ENCODE results near the gene SNAP23. TPM values are rescaled to one million over a fixed set of nuclear protein-coding genes. Genes with fewer than 3 reads are reported as not detected.

The SNAP23 gene
- total RNA-seq, 4 donors from 2014 or later = 54.0 to 77.9 (median 64.0) TPM

DNA sequence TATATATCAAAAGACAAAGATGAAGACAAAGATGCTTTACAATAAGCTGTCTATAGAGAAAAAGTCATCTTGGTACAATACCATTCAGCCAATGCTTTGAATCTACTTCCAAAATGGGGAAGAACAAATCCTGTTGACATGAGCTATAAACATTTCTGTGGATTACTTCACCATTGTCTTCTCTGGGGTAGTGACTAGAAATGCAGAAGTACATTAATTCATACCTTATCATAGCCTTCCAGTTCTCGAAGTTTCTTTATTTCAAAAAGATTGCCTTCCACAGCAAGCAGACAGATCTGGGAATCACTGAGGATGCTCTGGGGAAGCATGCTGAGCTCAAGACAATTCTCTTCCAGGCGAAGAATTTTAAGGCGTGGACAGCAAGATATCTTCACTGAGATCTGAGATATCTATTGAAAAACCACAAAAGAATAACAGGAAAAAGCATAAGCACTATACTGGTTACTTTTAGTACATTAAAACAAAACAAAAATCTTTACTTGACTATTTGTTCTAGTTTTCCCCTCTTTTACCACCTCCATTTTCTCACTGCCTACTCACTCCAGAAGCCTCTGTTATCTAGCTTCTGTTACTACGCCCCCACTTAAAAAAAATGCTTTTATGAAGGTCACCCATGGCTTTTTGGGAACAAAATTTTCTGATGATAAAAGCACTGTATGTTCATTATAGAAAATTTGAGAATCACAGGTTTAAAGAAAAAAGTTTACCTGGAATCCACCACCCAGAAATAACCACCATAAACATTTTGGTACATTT is 49.6 kb downstream of the SNAP23 start:
- WGBS, 2 donors = 80% methylated on average over 4 of the region's 4 CpGs
- TF ChIP-seq EP300 (IDR thresholded peaks at IDR 0.05) (peak in 1 of 2 donors; percentile 16), POLR2A (IDR thresholded peaks at IDR 0.05) (no peak)
- TF ChIP-seq, protein P1, sequence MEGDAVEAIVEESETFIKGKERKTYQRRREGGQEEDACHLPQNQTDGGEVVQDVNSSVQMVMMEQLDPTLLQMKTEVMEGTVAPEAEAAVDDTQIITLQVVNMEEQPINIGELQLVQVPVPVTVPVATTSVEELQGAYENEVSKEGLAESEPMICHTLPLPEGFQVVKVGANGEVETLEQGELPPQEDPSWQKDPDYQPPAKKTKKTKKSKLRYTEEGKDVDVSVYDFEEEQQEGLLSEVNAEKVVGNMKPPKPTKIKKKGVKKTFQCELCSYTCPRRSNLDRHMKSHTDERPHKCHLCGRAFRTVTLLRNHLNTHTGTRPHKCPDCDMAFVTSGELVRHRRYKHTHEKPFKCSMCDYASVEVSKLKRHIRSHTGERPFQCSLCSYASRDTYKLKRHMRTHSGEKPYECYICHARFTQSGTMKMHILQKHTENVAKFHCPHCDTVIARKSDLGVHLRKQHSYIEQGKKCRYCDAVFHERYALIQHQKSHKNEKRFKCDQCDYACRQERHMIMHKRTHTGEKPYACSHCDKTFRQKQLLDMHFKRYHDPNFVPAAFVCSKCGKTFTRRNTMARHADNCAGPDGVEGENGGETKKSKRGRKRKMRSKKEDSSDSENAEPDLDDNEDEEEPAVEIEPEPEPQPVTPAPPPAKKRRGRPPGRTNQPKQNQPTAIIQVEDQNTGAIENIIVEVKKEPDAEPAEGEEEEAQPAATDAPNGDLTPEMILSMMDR (IDR thresholded peaks at IDR 0.05) = no peak
- Histone ChIP-seq H3K27me3 (no peaks in the 10 kb centered on the region), H3K9me3 (no peaks in the 10 kb centered on the region), H3K36me3 (peaks cover 0 to 59% (median 6%) of the 10 kb centered on the region in 3 donors), H3K27ac (peak overlapping the region in 1 of 4 donors; percentile 1), H3K4me1 (peaks cover 0 to 35% (median 19%) of the 10 kb centered on the region in 4 donors), H3K4me3 (no peak overlapping the region)
- DNase-seq (ENCODE audit: low spot score in 2 of 2) = no peak

- WGBS, 2 donors = 1 to 3% methylated on average over 9 of the region's 9 CpGs
- Histone ChIP-seq H3K36me3 (peaks cover 0 to 31% (median 6%) of the 10 kb centered on the region in 3 donors), H3K4me1 (peaks cover 0 to 38% (median 22%) of the 10 kb centered on the region in 4 donors), H3K27ac (peak overlapping the region; percentile 80 to 98 (median 95)), H3K9me3 (no peaks in the 10 kb centered on the region), H3K27me3 (no peaks in the 10 kb centered on the region), H3K4me3 (peak overlapping the region; percentile 75 to 96 (median 88))
- TF ChIP-seq, protein P1 (IDR thresholded peaks at IDR 0.05) = no peak
- no peak for TF ChIP-seq EP300 (IDR thresholded peaks at IDR 0.05)
- no peak for TF ChIP-seq POLR2A (IDR thresholded peaks at IDR 0.05)
- no peak for DNase-seq (ENCODE audit: low spot score in 2 of 2)
These were observed 52.4 kb downstream of the SNAP23 start for GRCh38 chr15:42547918-42548248.

DNA sequence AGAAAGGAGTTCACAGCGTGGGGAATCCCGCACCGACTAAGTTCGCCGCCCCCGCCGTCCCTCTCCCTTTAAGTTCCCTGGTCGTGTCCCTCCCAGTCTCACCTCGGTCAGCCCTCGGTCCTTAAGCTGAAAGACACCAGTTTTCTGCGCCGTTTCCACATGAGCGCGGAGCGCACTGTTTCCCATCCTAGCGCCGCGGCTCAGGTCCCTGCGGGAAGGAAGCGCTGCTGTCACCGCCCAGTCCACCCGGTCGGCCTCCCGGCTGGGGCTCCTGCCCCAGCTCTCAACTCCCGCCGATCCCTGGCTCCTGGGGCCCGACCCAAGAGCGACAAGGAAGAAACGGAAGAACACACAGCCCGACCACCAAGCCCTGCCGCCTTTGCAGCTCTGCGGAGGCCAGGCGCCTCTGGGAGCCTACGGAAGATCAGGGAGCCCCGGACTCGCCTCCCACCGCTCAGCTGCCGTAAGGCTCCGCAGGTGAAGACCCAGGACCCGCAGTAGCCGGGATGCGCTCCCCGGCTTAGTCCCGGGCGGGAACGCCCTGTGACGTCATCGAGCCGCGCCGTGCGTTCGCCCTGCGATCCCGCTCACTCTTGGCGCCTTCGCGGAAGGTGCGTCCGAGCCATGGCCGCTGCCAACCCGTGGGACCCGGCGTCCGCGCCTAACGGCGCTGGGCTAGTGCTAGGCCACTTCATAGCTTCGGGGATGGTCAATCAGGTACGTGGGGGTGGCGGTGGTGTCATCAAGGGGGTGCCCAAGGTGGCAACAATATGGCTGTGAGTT is 53.0 kb downstream of the SNAP23 start, which contains the start of the genes HAUS2 and LRRC57:
HAUS2 (plus strand) TSS at position 590 of the 783 bp plus-strand sequence; CDS start at position 625, 35 bp downstream.
LRRC57 (minus strand) TSS at position 545 of the 783 bp plus-strand sequence; CDS start at position 186, 359 bp downstream.
- 1% methylated on average over 40 to 67 of the region's 71 CpGs for WGBS, 2 donors
- Histone ChIP-seq H3K27ac (peak within 1 kb of the TSS; percentile 80 to 98 (median 95)), H3K27me3 (no peaks in the 10 kb centered on the region), H3K9me3 (no peaks in the 10 kb centered on the region), H3K4me1 (peaks cover 0 to 38% (median 22%) of the 10 kb centered on the region in 4 donors), H3K4me3 (peak within 1 kb of the TSS; percentile 75 to 96 (median 88)), H3K36me3 (peaks cover 0 to 26% (median 5%) of the 10 kb centered on the region in 3 donors)
- TF ChIP-seq EP300 (IDR thresholded peaks at IDR 0.05) = peak in 1 of 2 donors; percentile 97
- TF ChIP-seq, protein P1 (IDR thresholded peaks at IDR 0.05) = peak in 2 of 5 experiments; percentile 31 to 40
- peak; percentile 72 to 89 for TF ChIP-seq POLR2A (IDR thresholded peaks at IDR 0.05)
- peak; percentile 64 to 66 for DNase-seq (ENCODE audit: low spot score in 2 of 2)

DNA sequence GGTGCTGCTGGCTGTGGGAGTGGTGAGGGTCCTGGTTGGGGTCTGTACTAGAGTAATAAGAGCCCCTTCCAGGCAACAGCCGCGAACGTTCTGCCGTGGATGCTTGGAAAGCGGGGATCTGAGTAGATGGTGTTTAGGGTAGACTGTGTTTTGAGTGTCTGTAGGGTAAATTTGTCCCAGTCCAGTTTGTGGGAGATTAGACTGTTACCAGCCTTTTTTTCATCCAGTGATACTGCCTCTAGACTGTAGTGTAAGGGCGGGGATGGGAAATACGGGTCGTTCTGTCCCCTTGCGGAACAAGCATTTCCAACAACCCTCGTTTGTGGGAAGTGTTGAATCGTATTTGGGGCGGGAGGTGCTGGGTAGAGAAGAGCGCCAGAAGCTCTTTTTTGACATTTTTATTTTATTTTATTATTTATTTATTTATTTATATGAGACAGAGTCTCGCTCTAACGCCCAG is 53.6 kb downstream of the SNAP23 start:
- DNase-seq (ENCODE audit: low spot score in 2 of 2) = peak in 1 of 2 donors; percentile 51
- H3K27me3 ChIP-seq = no peaks in the 10 kb centered on the region
- no peaks in the 10 kb centered on the region for H3K9me3 ChIP-seq
- peak overlapping the region; percentile 80 to 98 (median 95) for H3K27ac ChIP-seq
- peaks cover 0 to 19% (median 0%) of the 10 kb centered on the region in 3 donors for H3K36me3 ChIP-seq
- peak overlapping the region; percentile 75 to 96 (median 88) for H3K4me3 ChIP-seq
- no peak for TF ChIP-seq POLR2A (IDR thresholded peaks at IDR 0.05)
- TF ChIP-seq, protein P1 (IDR thresholded peaks at IDR 0.05) = no peak
- TF ChIP-seq EP300 (IDR thresholded peaks at IDR 0.05) = no peak
- peaks cover 0 to 38% (median 22%) of the 10 kb centered on the region in 4 donors for H3K4me1 ChIP-seq
- WGBS, 2 donors = 0% methylated on average over 15 of the region's 15 CpGs
